Heart left ventricle (tissue), 16 donors: ENCODE data around the gene IRX1. TPM values are rescaled to one million over a fixed set of nuclear protein-coding genes. Genes with fewer than 3 reads are reported as not detected.

Experiments
- ATAC-seq, 4 donors: fragments of 200-7000 bp; cut with Tn5 transposase; one replicate each; pipeline ENCODE4 v1.9.1; 2020 to 2022; ENCODE audit warnings: moderate library complexity in 4 of 4, mild to moderate bottlenecking in 3 of 4, moderate number of reproducible peaks in 1 of 4
- DNase-seq, 5 donors: peaks; one replicate each; pipeline ENCODE4 v3.0.0-alpha.2; 2020
- H3K27ac ChIP-seq, 12 donors: fragments of 200-600 bp; sonication (generic) in 4 of 12; one replicate each; pipeline versions ENCODE4 v1.5.0 to v1.8.0; 2016 to 2022; ENCODE audit warnings: mild to moderate bottlenecking in 2 of 12
- H3K27me3 ChIP-seq, 9 donors: fragments of 200-600 bp; sonication (generic) in 2 of 9; one replicate each; pipeline versions ENCODE4 v1.5.1 to v1.8.0; 2016 to 2022; ENCODE audit warnings: mild to moderate bottlenecking in 3 of 9
- H3K36me3 ChIP-seq, 9 donors: fragments of 200-600 bp; sonication (generic) in 2 of 9; one replicate each; pipeline versions ENCODE4 v1.5.0 to v1.8.0; 2018 to 2022; ENCODE audit warnings: mild to moderate bottlenecking in 2 of 9
- H3K4me1 ChIP-seq, 12 donors: fragments of 200-600 bp; sonication (generic) in 4 of 12; one replicate each; pipeline versions ENCODE4 v1.5.0 to v1.8.0; 2016 to 2022; ENCODE audit warnings: mild to moderate bottlenecking in 3 of 12
- H3K4me3 ChIP-seq, 12 donors: fragments of 200-600 bp; sonication (generic) in 4 of 12; one replicate each; pipeline versions ENCODE4 v1.5.0 to v1.8.0; 2017 to 2022; ENCODE audit warnings: mild to moderate bottlenecking in 9 of 12, moderate library complexity in 4 of 12
- H3K9me3 ChIP-seq, 12 donors: fragments of 200-600 bp; sonication (generic) in 4 of 12; one replicate each; pipeline versions ENCODE4 v1.5.0 to v1.8.0; 2016 to 2022; ENCODE audit warnings: mild to moderate bottlenecking in 1 of 12
- CTCF ChIP-seq, 12 donors: fragments of 200-600 bp; sonication (generic) in 4 of 12; IDR thresholded peaks; one replicate each; pipeline versions ENCODE4 v1.5.0 to v1.8.0; 2018 to 2022; ENCODE audit warnings: antibody characterized with exemption in 12 of 12, mild to moderate bottlenecking in 5 of 12
- POLR2A ChIP-seq, 2 donors: fragments of 450-650 bp; IDR thresholded peaks; one replicate each; pipeline ENCODE4 v1.6.1; 2017; ENCODE audit warnings: antibody characterized with exemption in 2 of 2, mild to moderate bottlenecking in 2 of 2, moderate library complexity in 2 of 2
- WGBS, 4 donors: extraction: QIAGEN DNeasy Blood & Tissue Kit in 2 of 4; methylation state at CpG; one replicate each; pipeline versions ENCODE4 v1.1.5 to v1.1.7; 2013 to 2018; 5-methylcytosine and 5-hydroxymethylcytosine counted together
- intact Hi-C, 10 donors: fragments of 100-400 bp; cut with DNase I; formaldehyde crosslinking; loops; one replicate each; pipeline versions ENCODE4 v1.11.1 to v1.14.2; 2022
- polyA plus RNA-seq, 2 donors: library from polyadenylated mRNA; stranded (reverse); fragments of 200-250 nt; gene quantifications; one replicate each; pipeline ENCODE4 v1.2.3, GENCODE V29; 2013
- total RNA-seq, 9 donors: library from RNA; depleted of rRNA in 2 of 9; stranded (reverse); fragments of >200 nt in 2 of 9; fragmentation: NEBNext Ultra II Directional in 3 of 9; extraction: Animal tissue kit (Norgen Biotek cat#: 25700) in 3 of 9; gene quantifications; one replicate each; pipeline versions ENCODE4 v1.1.0 to v1.2.4, GENCODE V29; 2016 to 2023
- donor health status: ischemic (EF 13 %, LVEDD 7.1; RV severe dilation, severe dysfunction).
- donor health status: healthy with polysubstance abuse.
- donor health status: DM: no; HTN: yes; CAD: no.
- donor health status: DM: no; HTN: no; CAD: no.
- donor health status: ischemic (EF 25% LVEDD 6.9; RV normal size, moderate dysfunction).
- donor health status: ischemic (EF 25% LVEDD 5.7; RV mildly dilated, moderate dysfunction).
- donor health status: healthy.
- donor health status: DM: yes; HTN: yes; CAD: no.
- donor health status: ischemic (EF 35%, LVEDD 5.7; RV mildly dilated, moderate dysfunction).
- donor health status: nonischemic (EF 11% LVEDD 7.7; RV severe dilation, severe dysfunction).
- donor health status: DM: yes; HTN: yes; CAD: no.
- donor health status: PGD.
- donor health status: ischemic (EF 29% LVEDD 5.4; RV normal size, mild dysfunction).
- donor health status: nonischemic (EF 23%, LVEDD 6.1; RV moderate dilation, normal function).

Gene IRX1
- total and polyA plus RNA-seq, 11 donors = 0.15 to 1.5 (median 0.34) TPM; not detected in 1

DNA sequence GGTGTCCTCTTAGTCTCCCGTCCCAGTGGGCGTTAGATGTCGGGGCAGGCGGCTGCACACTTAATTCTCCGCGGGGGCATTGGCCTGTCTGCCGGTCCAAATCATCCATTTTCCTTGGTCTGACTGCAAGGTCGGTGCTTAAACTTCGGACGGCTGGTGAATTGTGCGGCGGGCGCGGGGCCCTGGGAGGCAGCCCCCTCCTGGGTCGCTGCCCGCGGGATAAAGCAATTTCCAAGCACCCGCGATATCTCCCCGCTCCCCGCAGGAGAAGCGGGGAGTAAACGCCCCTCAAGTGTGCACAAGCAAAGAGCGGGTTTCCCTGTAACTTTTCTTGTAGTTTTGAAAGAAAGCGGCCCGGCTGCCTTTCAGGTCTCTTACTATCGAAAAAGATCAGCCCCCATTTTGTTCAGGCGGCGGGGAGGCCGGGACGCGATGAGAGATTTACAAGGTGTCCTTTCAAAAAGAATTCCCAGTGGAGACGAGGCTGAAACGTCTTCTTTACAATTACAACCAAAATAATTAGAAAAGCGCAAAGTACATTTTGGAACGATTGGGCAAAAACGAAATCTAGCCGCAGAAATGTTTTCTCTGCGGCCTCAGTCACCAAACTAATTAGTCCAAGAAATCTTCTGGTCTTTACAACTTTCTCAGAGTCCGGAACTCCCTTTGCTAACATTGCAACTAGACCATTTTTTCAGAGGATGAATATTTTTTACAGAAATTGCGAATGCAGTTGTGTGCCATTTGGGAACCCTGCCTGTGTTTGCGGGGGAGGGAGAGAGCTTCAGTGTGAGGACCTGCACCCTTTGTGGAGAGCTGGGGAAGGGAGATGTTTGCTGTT lies 1.8 kb downstream of the IRX1 start:
- Histone ChIP-seq H3K9me3 (no peaks in the 10 kb centered on the region), H3K4me3 (peak overlapping the region in 1 of 12 donors; percentile 39), H3K27ac (no peak overlapping the region), H3K4me1 (peaks cover 0 to 52% (median 13%) of the 10 kb centered on the region in 12 donors), H3K36me3 (no peaks in the 10 kb centered on the region), H3K27me3 (peaks cover 59 to 100% (median 95%) of the 10 kb centered on the region in 9 donors)
- DNase-seq (no peak), ATAC-seq (no peak)
- WGBS, 4 donors = 20 to 28% (median 26%) methylated on average over 41 to 42 of the region's 42 CpGs
- intact Hi-C loops = loop anchor here in 1 of 10 donors (10.0 kb wide), 1 partner anchor 843 kb away; the partner anchor contains the start of gene IRX2
- TF ChIP-seq POLR2A (IDR thresholded peaks at IDR 0.05) (no peak), CTCF (IDR thresholded peaks at IDR 0.05) (no peak)

- no peaks in the 10 kb centered on the region for H3K36me3 ChIP-seq
- peaks cover 0 to 57% (median 15%) of the 10 kb centered on the region in 12 donors for H3K4me1 ChIP-seq
- 42 to 55% (median 51%) methylated on average over 8 of the region's 8 CpGs for WGBS, 4 donors
- DNase-seq (no peak), ATAC-seq (no peak)
- H3K9me3 ChIP-seq = no peaks in the 10 kb centered on the region
- peaks cover 53 to 100% (median 94%) of the 10 kb centered on the region in 9 donors for H3K27me3 ChIP-seq
- H3K4me3 ChIP-seq = no peak overlapping the region
- intact Hi-C loops = loop anchor here in 1 of 10 donors (10.0 kb wide), 1 partner anchor 843 kb away; the partner anchor contains the start of gene IRX2
- no peak overlapping the region for H3K27ac ChIP-seq
- TF ChIP-seq POLR2A (IDR thresholded peaks at IDR 0.05) (no peak), CTCF (IDR thresholded peaks at IDR 0.05) (no peak)
Observed at GRCh38 chr5:3598207-3598606, 2.6 kb downstream of the IRX1 start.

DNA sequence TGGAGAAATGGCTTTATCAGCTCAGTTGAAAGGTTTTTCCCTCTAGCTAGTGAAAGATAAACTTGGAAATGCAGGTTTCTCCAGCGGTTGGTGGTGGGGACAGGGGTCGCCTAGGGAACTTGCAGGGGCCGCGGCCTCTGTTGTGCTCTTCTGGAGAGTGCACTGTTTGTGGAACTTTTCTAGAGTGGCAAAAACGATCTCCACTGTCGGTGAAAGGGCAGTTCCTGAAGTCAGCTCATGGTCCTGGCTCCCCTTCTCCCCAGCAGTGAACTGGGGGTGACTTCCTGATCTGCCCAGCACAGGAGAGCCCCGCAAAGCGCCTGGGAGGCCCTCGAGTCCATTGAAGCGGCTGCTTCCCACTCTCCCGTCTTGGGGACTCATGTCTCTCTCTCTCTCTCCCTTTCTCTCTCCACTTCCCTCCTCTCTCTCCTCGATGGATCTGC lies 3.2 kb downstream of the IRX1 start:
- DNase-seq (no peak), ATAC-seq (no peak)
- H3K27ac ChIP-seq = no peak overlapping the region
- H3K9me3 ChIP-seq = no peaks in the 10 kb centered on the region
- H3K36me3 ChIP-seq = no peaks in the 10 kb centered on the region
- H3K4me1 ChIP-seq = peaks cover 0 to 57% (median 15%) of the 10 kb centered on the region in 12 donors
- no peak overlapping the region for H3K4me3 ChIP-seq
- WGBS, 4 donors = 13 to 28% (median 24%) methylated on average over 11 to 12 of the region's 12 CpGs
- TF ChIP-seq POLR2A (IDR thresholded peaks at IDR 0.05) (no peak), CTCF (IDR thresholded peaks at IDR 0.05) (no peak)
- intact Hi-C loops = loop anchor here in 1 of 10 donors (10.0 kb wide), 1 partner anchor 844 kb away; the partner anchor contains the start of gene IRX2
- peaks cover 53 to 100% (median 94%) of the 10 kb centered on the region in 9 donors for H3K27me3 ChIP-seq
